WTC11 (cell line): ENCODE data around the gene CDSN. TPM values are rescaled to one million over a fixed set of nuclear protein-coding genes. Genes with fewer than 3 reads are reported as not detected.

Source experiments
- ATAC-seq: fragments of 200-7000 bp; cut with Tn5 transposase; 2 replicates; pipeline ENCODE4 v1.10.0; 2021; ENCODE audit warnings: mild to moderate bottlenecking, moderate library complexity
- CTCF ChIA-PET: fragments of 300-600 bp; sonication (Branson Sonifier 250); formaldehyde crosslinking; loops from one replicate; lab custom pipeline; 2021; ENCODE audit warnings: antibody characterized with exemption; lab: Charles Lee
- POLR2A ChIA-PET: fragments of 350-600 bp; sonication (Branson Sonifier 250); formaldehyde crosslinking; loops from one replicate; lab custom pipeline; 2021; ENCODE audit warnings: antibody characterized with exemption; lab: Charles Lee
- DNase-seq: peaks from one replicate; pipeline ENCODE4 v3.0.0; 2021; ENCODE audit warnings: low spot score
- H3K27ac Mint-ChIP-seq: 2 replicates; pipeline ENCODE4 v1.8.0; 2021; ENCODE audit warnings: mixed read lengths
- H3K27me3 Mint-ChIP-seq: 2 replicates; pipeline ENCODE4 v1.8.0; 2021; ENCODE audit warnings: low read depth, mild to moderate bottlenecking, moderate library complexity, mixed read lengths
- H3K36me3 Mint-ChIP-seq: 2 replicates; pipeline ENCODE4 v1.8.0; 2021; ENCODE audit warnings: mixed read lengths
- H3K4me1 Mint-ChIP-seq: 2 replicates; pipeline ENCODE4 v1.8.0; 2022; ENCODE audit warnings: mixed read lengths
- H3K4me3 Mint-ChIP-seq: 2 replicates; pipeline ENCODE4 v1.8.0; 2021; ENCODE audit warnings: mild to moderate bottlenecking, moderate library complexity, mixed read lengths
- H3K9me3 Mint-ChIP-seq: 2 replicates; pipeline ENCODE4 v1.8.0; 2021; ENCODE audit warnings: mixed read lengths
- ATF1 ChIP-seq: sonication (generic); formaldehyde crosslinking; IDR thresholded peaks from 2 replicates; pipeline ENCODE4 v1.8.1; 2023; ENCODE audit warnings: mild to moderate bottlenecking, moderate library complexity, missing genetic modification reagents
- CREM ChIP-seq: sonication (generic); formaldehyde crosslinking; IDR thresholded peaks from 2 replicates; pipeline ENCODE4 v1.8.1; 2022; ENCODE audit warnings: mild to moderate bottlenecking, missing genetic modification reagents, moderate library complexity
- CTCF ChIP-seq: fragments of 200-600 bp; IDR thresholded peaks from 2 replicates; pipeline ENCODE4 v1.8.0; 2022; ENCODE audit warnings: antibody characterized with exemption
- JAZF1 ChIP-seq: fragments of 250-450 bp; sonication (Bioruptor Pico); IDR thresholded peaks from 2 replicates; pipeline ENCODE4 v1.9.0; 2021; ENCODE audit warnings: moderate library complexity, mild to moderate bottlenecking, inconsistent platforms
- SOX15 ChIP-seq: fragments of 250-450 bp; sonication (Bioruptor Pico); IDR thresholded peaks from 2 replicates; pipeline ENCODE4 v1.9.0; 2021; ENCODE audit warnings: mild to moderate bottlenecking
- TCF7 ChIP-seq: sonication (generic); formaldehyde crosslinking; IDR thresholded peaks from 2 replicates; pipeline ENCODE4 v1.8.0; 2022; ENCODE audit warnings: mild to moderate bottlenecking, low read depth, missing genetic modification reagents, moderate library complexity
- ZNF121 ChIP-seq: sonication (generic); formaldehyde crosslinking; IDR thresholded peaks from 2 replicates; pipeline ENCODE4 v1.8.0; 2023; ENCODE audit warnings: missing genetic modification reagents
- ZNF138 ChIP-seq: sonication (generic); formaldehyde crosslinking; conservative IDR thresholded peaks from 2 replicates; pipeline ENCODE4 v1.8.1; 2022; ENCODE audit warnings: mild to moderate bottlenecking, moderate library complexity, missing genetic modification reagents
- ZNF232 ChIP-seq: sonication (generic); formaldehyde crosslinking; IDR thresholded peaks from 2 replicates; pipeline ENCODE4 v1.8.0; 2022; ENCODE audit warnings: mild to moderate bottlenecking, missing genetic modification reagents
- ZNF416 ChIP-seq: fragments of 250-450 bp; sonication (Bioruptor Pico); IDR thresholded peaks from 2 replicates; pipeline ENCODE4 v1.9.0; 2021; ENCODE audit warnings: mild to moderate bottlenecking, inconsistent platforms
- ZNF423 ChIP-seq: fragments of 250-450 bp; sonication (Bioruptor Pico); IDR thresholded peaks from 2 replicates; pipeline ENCODE4 v2.1.2; 2022; ENCODE audit warnings: mild to moderate bottlenecking, moderate library complexity
- total RNA-seq: library from RNA; stranded (reverse); gene quantifications from 3 replicates; pipeline ENCODE4 v1.2.3, GENCODE V29; 2021
- TF ChIP-seq, protein P1 (sequence below): fragments of 250-450 bp; sonication (Bioruptor Pico); IDR thresholded peaks from 2 replicates; pipeline ENCODE4 v2.1.2; 2022; ENCODE audit warnings: mild to moderate bottlenecking, moderate library complexity
- TF ChIP-seq, protein P2 (sequence below): sonication (generic); formaldehyde crosslinking; IDR thresholded peaks from 2 replicates; pipeline ENCODE4 v1.8.0; 2022; ENCODE audit warnings: mild to moderate bottlenecking, missing genetic modification reagents
- TF ChIP-seq, protein P3 (sequence below): sonication (generic); formaldehyde crosslinking; IDR thresholded peaks from 2 replicates; pipeline ENCODE4 v1.8.1; 2023; ENCODE audit warnings: mild to moderate bottlenecking, missing genetic modification reagents, borderline replicate concordance
- TF ChIP-seq, protein P4 (sequence below): sonication (generic); formaldehyde crosslinking; IDR thresholded peaks from 2 replicates; pipeline ENCODE4 v1.8.0; 2022; ENCODE audit warnings: mild to moderate bottlenecking, missing genetic modification reagents
- TF ChIP-seq, protein P5 (sequence below): sonication (generic); formaldehyde crosslinking; IDR thresholded peaks from 2 replicates; pipeline ENCODE4 v1.8.0; 2022; ENCODE audit warnings: missing genetic modification reagents

Gene CDSN
- total RNA-seq, 1 experiment from 2014 or later, result not detected

GRCh38 chr6:31130751-31131150, 10.5 kb upstream of the CDSN start:
- no peak overlapping the region for H3K4me3 Mint-ChIP-seq
- no peak for DNase-seq
- H3K36me3 Mint-ChIP-seq, result no peaks in the 10 kb centered on the region
- H3K9me3 Mint-ChIP-seq, result peaks cover 4% of the 10 kb centered on the region; the same call in 1 of the 2 replicates
- no peak overlapping the region for H3K27ac Mint-ChIP-seq
- ChIA-PET POLR2A (interaction anchor here (0.8 kb wide), 1 partner anchor 1386 kb away, joined by 4 read pairs; no protein-coding TSS in a partner anchor), CTCF (interaction anchor here (0.8 to 6.8 kb wide), 8 partner anchors 9 to 79 kb away, joined by 3 to 90 read pairs (median 4); partner anchors contain the start of genes C6orf15 and PSORS1C1)
- peaks cover 10% of the 10 kb centered on the region for H3K27me3 Mint-ChIP-seq
- peak; percentile 74; the same call in 1 of the 2 replicates for TF ChIP-seq ZNF121 (CRISPR knock-in tag)
- TF ChIP-seq, protein P1, sequence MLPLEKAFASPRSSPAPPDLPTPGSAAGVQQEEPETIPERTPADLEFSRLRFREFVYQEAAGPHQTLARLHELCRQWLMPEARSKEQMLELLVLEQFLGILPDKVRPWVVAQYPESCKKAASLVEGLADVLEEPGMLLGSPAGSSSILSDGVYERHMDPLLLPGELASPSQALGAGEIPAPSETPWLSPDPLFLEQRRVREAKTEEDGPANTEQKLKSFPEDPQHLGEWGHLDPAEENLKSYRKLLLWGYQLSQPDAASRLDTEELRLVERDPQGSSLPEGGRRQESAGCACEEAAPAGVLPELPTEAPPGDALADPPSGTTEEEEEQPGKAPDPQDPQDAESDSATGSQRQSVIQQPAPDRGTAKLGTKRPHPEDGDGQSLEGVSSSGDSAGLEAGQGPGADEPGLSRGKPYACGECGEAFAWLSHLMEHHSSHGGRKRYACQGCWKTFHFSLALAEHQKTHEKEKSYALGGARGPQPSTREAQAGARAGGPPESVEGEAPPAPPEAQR (CRISPR knock-in tag), result no peak
- peaks cover 30% of the 10 kb centered on the region for H3K4me1 Mint-ChIP-seq
- ATAC-seq, result no peak

DNA sequence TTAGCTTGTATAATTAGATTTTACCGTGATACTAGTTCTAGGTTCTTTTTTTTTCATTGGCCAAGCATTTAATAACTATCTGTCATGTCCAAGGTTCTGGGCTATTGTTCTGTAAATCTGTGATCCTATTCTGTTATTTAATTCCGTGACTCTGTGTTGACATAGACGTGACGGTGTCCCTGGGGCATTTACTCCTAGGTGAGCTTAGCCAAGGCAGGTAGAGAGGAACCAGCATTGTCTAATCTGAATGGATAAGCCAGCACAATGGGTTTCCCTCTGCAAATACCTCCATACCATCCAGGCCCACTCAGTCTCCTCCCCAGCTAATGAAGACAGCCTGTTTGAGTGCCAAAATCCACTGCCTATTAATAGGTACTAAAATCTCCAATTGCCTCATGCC, 8.9 kb upstream of the CDSN start:
- DNase-seq, result no peak
- no peak overlapping the region for H3K4me3 Mint-ChIP-seq
- POLR2A ChIA-PET, result interaction anchor here (0.6 kb wide), 1 partner anchor 32 kb away, joined by 8 read pairs; no protein-coding TSS in a partner anchor
- peaks cover 4% of the 10 kb centered on the region; the same call in 1 of the 2 replicates for H3K9me3 Mint-ChIP-seq
- no peak for ATAC-seq
- peaks cover 39% of the 10 kb centered on the region for H3K4me1 Mint-ChIP-seq
- no peaks in the 10 kb centered on the region for H3K36me3 Mint-ChIP-seq
- no peak overlapping the region for H3K27ac Mint-ChIP-seq
- CTCF ChIA-PET, result interaction anchor here (0.5 to 6.8 kb wide), 14 partner anchors 8 to 238 kb away, joined by 3 to 90 read pairs (median 4); partner anchors contain the start of genes C6orf15 and PSORS1C1
- H3K27me3 Mint-ChIP-seq, result peaks cover 10% of the 10 kb centered on the region
- TF ChIP-seq ZNF416 (CRISPR knock-in tag) (no peak), TCF7 (no peak), ZNF138 (no peak), ZNF423 (CRISPR knock-in tag) (no peak), ATF1 (CRISPR knock-in tag) (no peak), CREM (CRISPR knock-in tag) (no peak), JAZF1 (CRISPR knock-in tag) (no peak)
- TF ChIP-seq, protein P2, sequence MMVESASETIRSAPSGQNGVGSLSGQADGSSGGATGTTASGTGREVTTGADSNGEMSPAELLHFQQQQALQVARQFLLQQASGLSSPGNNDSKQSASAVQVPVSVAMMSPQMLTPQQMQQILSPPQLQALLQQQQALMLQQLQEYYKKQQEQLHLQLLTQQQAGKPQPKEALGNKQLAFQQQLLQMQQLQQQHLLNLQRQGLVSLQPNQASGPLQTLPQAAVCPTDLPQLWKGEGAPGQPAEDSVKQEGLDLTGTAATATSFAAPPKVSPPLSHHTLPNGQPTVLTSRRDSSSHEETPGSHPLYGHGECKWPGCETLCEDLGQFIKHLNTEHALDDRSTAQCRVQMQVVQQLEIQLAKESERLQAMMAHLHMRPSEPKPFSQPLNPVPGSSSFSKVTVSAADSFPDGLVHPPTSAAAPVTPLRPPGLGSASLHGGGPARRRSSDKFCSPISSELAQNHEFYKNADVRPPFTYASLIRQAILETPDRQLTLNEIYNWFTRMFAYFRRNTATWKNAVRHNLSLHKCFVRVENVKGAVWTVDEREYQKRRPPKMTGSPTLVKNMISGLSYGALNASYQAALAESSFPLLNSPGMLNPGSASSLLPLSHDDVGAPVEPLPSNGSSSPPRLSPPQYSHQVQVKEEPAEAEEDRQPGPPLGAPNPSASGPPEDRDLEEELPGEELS (CRISPR knock-in tag), result no peak
- TF ChIP-seq, protein P3, sequence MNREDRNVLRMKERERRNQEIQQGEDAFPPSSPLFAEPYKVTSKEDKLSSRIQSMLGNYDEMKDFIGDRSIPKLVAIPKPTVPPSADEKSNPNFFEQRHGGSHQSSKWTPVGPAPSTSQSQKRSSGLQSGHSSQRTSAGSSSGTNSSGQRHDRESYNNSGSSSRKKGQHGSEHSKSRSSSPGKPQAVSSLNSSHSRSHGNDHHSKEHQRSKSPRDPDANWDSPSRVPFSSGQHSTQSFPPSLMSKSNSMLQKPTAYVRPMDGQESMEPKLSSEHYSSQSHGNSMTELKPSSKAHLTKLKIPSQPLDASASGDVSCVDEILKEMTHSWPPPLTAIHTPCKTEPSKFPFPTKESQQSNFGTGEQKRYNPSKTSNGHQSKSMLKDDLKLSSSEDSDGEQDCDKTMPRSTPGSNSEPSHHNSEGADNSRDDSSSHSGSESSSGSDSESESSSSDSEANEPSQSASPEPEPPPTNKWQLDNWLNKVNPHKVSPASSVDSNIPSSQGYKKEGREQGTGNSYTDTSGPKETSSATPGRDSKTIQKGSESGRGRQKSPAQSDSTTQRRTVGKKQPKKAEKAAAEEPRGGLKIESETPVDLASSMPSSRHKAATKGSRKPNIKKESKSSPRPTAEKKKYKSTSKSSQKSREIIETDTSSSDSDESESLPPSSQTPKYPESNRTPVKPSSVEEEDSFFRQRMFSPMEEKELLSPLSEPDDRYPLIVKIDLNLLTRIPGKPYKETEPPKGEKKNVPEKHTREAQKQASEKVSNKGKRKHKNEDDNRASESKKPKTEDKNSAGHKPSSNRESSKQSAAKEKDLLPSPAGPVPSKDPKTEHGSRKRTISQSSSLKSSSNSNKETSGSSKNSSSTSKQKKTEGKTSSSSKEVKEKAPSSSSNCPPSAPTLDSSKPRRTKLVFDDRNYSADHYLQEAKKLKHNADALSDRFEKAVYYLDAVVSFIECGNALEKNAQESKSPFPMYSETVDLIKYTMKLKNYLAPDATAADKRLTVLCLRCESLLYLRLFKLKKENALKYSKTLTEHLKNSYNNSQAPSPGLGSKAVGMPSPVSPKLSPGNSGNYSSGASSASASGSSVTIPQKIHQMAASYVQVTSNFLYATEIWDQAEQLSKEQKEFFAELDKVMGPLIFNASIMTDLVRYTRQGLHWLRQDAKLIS (CRISPR knock-in tag), result no peak
- TF ChIP-seq, protein P4, sequence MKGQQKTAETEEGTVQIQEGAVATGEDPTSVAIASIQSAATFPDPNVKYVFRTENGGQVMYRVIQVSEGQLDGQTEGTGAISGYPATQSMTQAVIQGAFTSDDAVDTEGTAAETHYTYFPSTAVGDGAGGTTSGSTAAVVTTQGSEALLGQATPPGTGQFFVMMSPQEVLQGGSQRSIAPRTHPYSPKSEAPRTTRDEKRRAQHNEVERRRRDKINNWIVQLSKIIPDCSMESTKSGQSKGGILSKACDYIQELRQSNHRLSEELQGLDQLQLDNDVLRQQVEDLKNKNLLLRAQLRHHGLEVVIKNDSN (CRISPR knock-in tag), result no peak

DNA sequence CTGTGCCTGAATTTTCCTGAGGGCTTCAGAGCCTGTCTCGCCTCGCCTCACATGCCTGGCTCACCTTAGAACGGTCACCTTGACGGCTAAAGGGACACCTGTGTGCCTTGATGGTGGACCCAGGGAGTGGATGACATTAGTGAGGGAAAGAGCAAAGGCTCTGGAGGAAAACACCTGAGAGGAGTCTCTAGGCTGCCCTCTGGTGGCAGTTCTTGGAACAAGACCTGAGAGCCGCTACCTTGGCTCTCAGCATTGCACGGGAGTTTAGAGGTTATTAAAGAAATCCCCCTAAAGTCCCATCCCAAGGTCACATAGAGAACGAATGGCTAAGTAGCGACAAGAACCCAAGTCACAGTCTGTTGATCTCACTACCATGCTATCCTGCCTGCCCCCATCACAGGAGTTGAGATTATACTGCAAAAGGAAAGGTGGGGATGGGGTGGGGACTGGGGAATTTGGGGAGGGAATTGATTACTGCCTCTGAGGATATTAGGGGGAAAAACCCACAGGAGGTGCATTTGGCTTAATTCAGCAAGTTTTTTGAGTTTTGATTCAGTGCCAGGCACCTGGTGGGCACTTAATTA, 7.9 kb upstream of the CDSN start:
- DNase-seq, result peak; percentile 88
- peak; percentile 75 for ATAC-seq
- ChIA-PET POLR2A (no interaction called here), CTCF (interaction anchor here (1.2 to 6.8 kb wide), 11 partner anchors 9 to 239 kb away, joined by 4 to 90 read pairs (median 9); partner anchors contain the start of genes C6orf15 and PSORS1C1)
- H3K27me3 Mint-ChIP-seq, result peaks cover 10% of the 10 kb centered on the region
- peaks cover 42% of the 10 kb centered on the region for H3K4me1 Mint-ChIP-seq
- TF ChIP-seq SOX15 (CRISPR knock-in tag) (no peak), CTCF (peak; percentile 90), ZNF232 (CRISPR knock-in tag) (no peak)
- TF ChIP-seq, protein P5, sequence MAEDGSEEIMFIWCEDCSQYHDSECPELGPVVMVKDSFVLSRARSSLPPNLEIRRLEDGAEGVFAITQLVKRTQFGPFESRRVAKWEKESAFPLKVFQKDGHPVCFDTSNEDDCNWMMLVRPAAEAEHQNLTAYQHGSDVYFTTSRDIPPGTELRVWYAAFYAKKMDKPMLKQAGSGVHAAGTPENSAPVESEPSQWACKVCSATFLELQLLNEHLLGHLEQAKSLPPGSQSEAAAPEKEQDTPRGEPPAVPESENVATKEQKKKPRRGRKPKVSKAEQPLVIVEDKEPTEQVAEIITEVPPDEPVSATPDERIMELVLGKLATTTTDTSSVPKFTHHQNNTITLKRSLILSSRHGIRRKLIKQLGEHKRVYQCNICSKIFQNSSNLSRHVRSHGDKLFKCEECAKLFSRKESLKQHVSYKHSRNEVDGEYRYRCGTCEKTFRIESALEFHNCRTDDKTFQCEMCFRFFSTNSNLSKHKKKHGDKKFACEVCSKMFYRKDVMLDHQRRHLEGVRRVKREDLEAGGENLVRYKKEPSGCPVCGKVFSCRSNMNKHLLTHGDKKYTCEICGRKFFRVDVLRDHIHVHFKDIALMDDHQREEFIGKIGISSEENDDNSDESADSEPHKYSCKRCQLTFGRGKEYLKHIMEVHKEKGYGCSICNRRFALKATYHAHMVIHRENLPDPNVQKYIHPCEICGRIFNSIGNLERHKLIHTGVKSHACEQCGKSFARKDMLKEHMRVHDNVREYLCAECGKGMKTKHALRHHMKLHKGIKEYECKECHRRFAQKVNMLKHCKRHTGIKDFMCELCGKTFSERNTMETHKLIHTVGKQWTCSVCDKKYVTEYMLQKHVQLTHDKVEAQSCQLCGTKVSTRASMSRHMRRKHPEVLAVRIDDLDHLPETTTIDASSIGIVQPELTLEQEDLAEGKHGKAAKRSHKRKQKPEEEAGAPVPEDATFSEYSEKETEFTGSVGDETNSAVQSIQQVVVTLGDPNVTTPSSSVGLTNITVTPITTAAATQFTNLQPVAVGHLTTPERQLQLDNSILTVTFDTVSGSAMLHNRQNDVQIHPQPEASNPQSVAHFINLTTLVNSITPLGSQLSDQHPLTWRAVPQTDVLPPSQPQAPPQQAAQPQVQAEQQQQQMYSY (CRISPR knock-in tag), result no peak
- TF ChIP-seq, all 79 proteins: peak for 1
- peak overlapping the region; percentile 2; the same call in 1 of the 2 replicates for H3K27ac Mint-ChIP-seq
- H3K36me3 Mint-ChIP-seq, result no peaks in the 10 kb centered on the region
- no peak overlapping the region for H3K4me3 Mint-ChIP-seq
- peaks cover 4% of the 10 kb centered on the region; the same call in 1 of the 2 replicates for H3K9me3 Mint-ChIP-seq
